GM19193 (cell line): ENCODE measurements around the gene SLC4A9.

Source experiments
- POLR2A ChIP-seq: IDR thresholded peaks from 4 replicates; pipeline ENCODE4 v1.6.1; 2011; ENCODE audit not compliant: insufficient read depth, insufficient read length; ENCODE audit errors: extremely low read depth

The SLC4A9 gene

GRCh38 chr5:140328036-140328764 lies 31.8 kb upstream of the SLC4A9 start:
- TF ChIP-seq POLR2A = no peak

DNA sequence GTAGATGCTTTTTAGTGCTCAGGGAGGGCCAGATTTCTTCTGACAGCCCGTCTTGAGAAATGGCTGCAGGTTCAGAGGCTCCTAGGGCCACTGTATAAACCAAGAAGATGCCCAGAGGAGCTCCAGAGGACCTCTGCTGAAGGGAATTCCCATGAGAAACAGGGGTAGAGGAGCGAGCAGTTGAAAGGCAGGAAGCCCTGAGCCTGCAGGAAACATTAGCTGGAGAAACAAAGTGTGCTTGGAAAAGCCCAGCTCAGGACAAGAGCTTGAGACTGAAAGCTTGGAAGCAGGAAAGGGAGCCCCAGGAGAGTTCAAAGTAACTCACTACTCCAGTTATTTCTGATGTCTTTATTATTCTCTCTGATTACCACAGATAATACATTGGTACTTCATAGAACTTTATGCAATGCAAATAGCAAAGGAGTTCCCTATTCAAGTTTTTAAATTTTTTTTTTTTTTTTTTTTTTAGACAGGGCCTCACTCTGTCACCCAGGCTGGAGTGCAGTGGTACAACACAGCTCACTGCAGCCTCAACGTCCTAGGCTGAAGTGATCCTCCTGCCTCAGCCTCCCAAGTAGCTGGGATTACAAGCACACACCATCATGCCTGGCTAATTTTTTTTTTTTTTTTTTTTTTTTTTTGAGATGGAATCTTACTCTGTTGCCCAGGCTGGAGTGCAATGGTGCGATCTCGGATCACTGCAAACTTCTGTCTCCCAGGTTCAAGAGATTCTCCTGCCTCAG lies 30.1 kb upstream of the SLC4A9 start:
- no peak for TF ChIP-seq POLR2A

- TF ChIP-seq POLR2A = no peak
These were observed 28.4 kb upstream of the SLC4A9 start for GRCh38 chr5:140331638-140332037.

DNA sequence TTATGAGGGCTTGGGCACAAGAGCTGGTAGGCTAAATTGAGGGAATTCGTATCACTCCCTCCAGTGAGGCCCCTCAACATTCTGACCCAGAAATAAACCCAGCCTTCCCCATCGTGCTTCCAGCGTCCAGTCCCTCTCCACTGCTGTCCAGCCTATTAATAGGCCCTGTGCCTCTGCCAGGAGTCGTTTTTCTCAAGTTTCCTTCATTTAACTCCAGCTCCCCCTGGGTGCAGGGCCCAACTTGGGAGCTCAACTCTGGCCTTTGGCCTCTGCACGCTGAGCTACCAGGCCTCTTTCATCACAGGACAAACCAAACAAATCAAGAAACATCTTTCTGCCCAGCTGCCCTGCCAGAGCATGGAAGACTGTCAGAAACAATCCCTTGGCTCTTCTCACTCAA lies 23.6 kb upstream of the SLC4A9 start:
- TF ChIP-seq POLR2A = no peak

- TF ChIP-seq POLR2A = no peak
These were observed 22.1 kb upstream of the SLC4A9 start for GRCh38 chr5:140337880-140338279.

DNA sequence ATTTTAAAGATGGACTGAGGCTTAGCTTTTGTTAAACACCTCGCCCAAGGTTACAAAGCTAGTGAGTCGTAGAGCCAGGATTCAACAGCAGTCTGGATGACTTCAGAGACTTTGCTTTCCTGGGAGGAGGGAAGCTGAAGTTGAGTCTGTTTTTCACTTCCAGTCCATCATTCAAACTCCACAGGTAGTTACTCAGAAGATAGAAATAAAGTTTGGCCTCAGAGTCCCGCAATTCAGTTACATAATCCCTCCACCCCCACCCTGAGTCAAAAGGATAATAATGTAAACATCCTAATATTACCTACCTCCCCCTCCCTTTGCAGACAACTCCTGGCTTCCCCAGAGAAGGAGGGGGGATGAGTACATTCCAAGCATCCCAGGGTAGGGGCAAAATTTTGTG lies 21.7 kb upstream of the SLC4A9 start:
- TF ChIP-seq POLR2A = no peak

GRCh38 chr5:140338908-140339307 lies 21.1 kb upstream of the SLC4A9 start:
- no peak for TF ChIP-seq POLR2A

DNA sequence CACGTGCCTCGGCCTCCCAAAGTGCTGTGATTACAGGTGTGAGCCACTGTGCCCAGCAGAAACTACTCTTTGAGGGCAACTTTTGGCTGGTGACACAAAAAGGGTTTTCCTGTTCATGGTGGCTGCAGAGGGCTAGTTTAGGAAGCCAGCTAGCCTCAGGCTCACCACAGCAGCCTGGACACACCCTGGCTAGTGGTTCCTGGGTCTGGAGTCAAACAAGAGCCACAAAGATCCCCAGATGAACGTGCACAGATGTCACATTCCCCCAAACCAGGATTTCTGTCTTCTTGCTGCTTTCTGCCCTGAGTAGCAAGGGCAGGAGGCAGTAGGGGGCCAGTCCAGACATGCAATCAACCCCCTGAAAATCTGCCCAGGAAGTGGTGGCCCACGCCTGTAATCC lies 20.4 kb upstream of the SLC4A9 start:
- no peak for TF ChIP-seq POLR2A

DNA sequence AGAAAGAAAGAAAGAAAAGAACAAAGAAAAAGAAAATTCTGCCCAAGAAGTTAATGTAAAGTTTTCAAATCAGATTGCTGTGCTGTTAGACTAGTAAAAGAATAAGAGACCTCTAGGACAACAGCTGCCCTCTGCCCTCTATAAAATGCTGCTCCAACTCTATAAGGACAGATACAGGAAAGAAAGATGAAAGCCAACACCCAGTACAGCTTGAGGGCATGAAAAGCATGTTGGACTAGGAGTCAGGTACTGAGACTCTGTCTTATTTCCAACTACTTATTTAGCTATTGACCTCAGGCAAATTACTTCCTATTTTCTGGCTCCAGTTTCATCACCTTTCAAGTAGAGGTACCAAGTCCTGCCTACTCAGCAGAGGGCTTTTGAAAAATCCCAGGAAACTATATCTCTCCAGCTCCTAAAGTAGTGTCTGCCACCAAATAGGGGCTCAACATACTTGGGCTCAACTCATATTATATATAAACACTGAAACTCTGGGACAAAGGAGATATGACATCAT lies 19.3 kb upstream of the SLC4A9 start:
- TF ChIP-seq POLR2A = no peak

DNA sequence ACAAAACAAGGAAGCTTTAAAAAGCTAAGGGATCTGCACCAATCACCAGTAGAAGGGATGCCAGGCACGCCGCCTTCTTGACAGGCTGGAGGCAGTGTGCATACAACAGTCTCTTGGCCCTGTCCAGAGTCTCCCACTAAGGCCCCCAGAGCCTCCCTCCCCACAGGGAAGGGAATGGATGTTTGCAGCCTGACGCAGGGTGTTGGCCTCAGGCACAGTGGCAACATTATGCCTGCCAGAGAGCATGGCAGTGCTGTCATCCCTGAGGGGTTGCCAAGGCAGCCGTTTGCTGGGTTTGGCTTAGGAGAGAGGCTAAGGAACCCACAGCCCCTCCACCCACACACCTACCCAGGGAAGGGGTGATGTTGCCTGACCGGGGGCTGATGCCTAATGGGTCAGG lies 18.4 kb upstream of the SLC4A9 start:
- no peak for TF ChIP-seq POLR2A

DNA sequence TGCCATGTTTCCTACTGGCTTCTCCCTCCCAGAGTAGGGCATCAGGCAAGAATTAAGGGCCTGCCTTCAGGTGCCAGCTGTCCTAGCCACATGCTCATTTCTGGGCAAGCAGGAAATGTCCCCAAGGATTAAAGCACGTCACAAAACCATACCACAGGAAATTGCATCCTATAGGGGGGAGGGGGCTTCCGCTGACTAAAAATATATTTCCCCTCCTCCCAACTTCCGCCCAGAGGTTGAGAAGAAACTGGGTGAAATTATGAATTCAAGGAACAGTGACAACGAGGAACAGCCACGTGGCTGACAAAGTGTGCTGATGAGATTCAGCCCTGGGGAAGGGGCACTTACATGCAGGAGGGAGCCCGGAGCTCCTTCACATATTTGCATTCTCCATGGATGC lies 17.7 kb upstream of the SLC4A9 start:
- TF ChIP-seq POLR2A = peak; percentile 16

- TF ChIP-seq POLR2A = no peak
These were observed 17.1 kb upstream of the SLC4A9 start for GRCh38 chr5:140342896-140343295.

DNA sequence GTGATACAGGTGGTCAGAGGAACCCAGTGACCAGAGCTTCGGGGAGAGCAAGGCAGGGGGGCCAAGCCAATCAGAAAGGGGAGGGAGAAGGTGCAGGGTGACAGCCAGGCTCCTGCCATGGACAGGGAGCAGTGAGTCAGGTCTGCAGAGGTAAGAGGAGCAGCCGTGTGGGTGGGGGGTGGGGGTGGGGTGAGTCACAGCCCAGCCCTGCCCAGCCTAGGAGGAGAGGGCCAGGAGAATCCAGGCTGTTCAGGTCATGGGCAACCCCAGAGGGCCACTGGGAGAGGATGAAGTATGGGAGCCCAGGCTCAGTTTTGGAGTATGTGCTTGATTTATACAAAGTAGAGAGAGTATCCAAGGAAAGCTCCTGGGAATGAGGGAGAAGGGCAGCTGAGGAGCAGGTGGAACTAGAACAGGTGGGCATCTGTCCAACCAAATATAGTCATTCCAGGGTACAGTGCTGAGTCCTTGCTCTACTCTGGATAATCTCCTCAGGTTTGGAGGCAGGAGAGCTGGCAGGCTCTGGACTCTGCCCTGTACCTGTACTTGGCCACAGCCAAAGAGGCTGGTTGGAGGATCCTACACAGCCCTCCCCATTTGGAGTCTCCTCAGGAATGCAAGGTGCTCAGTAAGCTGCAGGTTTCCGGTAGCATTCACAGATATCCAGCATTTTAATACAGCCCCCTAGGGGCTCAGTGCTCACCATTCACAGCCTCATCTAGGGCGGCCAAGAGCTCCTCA lies 15.1 kb upstream of the SLC4A9 start:
- no peak for TF ChIP-seq POLR2A

DNA sequence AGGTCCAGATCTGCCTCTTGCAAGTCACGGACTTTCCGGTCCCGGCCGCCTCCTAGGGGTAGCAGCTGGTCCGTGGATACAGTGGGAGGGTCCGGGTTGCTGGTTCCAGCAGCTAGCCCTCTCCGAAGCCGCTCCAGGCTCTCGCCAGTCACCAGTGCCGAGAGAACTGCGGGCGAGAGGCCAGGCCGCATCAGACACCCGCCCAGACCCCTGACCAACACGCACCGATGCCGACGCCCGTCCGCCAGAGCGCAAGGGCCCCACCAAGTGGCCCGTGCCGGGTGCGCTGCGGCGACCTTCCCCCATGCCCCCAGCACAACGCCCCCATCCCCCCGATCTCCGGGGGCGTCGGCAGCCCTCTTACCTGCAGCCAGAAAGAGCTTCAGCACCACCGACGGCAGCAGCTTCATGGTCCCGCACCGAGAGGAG lies 14.1 kb upstream of the SLC4A9 start:
- TF ChIP-seq POLR2A = no peak

GRCh38 chr5:140346348-140347221 lies 13.4 kb upstream of the SLC4A9 start, which contains the start of gene HBEGF:
TSS of gene HBEGF (minus strand) at chr5:140346603. CDS start at chr5:140346328, 275 bp downstream.
- peak; percentile 35 for TF ChIP-seq POLR2A

GRCh38 chr5:140347360-140347759 lies 12.6 kb upstream of the SLC4A9 start:
- no peak for TF ChIP-seq POLR2A
